Germinal center (tissue), 1 donor: Measurements from ENCODE around the gene PRDM5.
"Not testable (repeated sequence)": the region's sequence is repeated elsewhere in the genome, so short reads cannot be mapped to it uniquely, and the experiment has no call there.

Experiments used
- DNase-seq: peaks from one replicate; pipeline ENCODE4 v3.0.0; 2012; ENCODE audit warnings: mixed read lengths, low spot score

Gene PRDM5

GRCh38 chr4:120703908-120704307 lies 218.6 kb downstream of the PRDM5 start:
- DNase-seq = no peak

- DNase-seq = no peak
These were observed 223.2 kb downstream of the PRDM5 start for GRCh38 chr4:120699354-120699753.

- DNase-seq = no peak
These were observed 227.6 kb downstream of the PRDM5 start for GRCh38 chr4:120694973-120695372.

- DNase-seq = no peak
These were observed 228.7 kb downstream of the PRDM5 start for GRCh38 chr4:120693816-120694215.

GRCh38 chr4:120692964-120693363 lies 229.6 kb downstream of the PRDM5 start:
- no peak for DNase-seq

- DNase-seq = no peak
These were observed 231.0 kb downstream of the PRDM5 start for GRCh38 chr4:120691536-120691935.

GRCh38 chr4:120691106-120691505 lies 231.4 kb downstream of the PRDM5 start:
- no peak for DNase-seq

- no peak for DNase-seq
These were observed 233.7 kb downstream of the PRDM5 start for GRCh38 chr4:120688791-120689190.

GRCh38 chr4:120685756-120686278 lies 236.7 kb downstream of the PRDM5 start:
- DNase-seq = no peak

- DNase-seq = no peak
These were observed 238.5 kb downstream of the PRDM5 start for GRCh38 chr4:120683897-120684540.

GRCh38 chr4:120682981-120683380 lies 239.5 kb downstream of the PRDM5 start:
- DNase-seq = no peak

GRCh38 chr4:120680647-120681228 lies 241.8 kb downstream of the PRDM5 start:
- DNase-seq = no peak

GRCh38 chr4:120673696-120674095 lies 248.8 kb downstream of the PRDM5 start:
- no peak for DNase-seq

- no peak for DNase-seq
These were observed 249.9 kb downstream of the PRDM5 start for GRCh38 chr4:120672558-120673147.

- no peak for DNase-seq
These were observed 250.4 kb downstream of the PRDM5 start for GRCh38 chr4:120672076-120672475.

- no peak for DNase-seq
These were observed 251.0 kb downstream of the PRDM5 start for GRCh38 chr4:120671538-120671937.

- no peak for DNase-seq
These were observed 255.4 kb downstream of the PRDM5 start for GRCh38 chr4:120667102-120667501.

- DNase-seq = no peak
These were observed 257.7 kb downstream of the PRDM5 start for GRCh38 chr4:120664851-120665250.

- DNase-seq = no peak
These were observed 262.8 kb downstream of the PRDM5 start for GRCh38 chr4:120659616-120660170.

GRCh38 chr4:120658772-120659171 lies 263.8 kb downstream of the PRDM5 start:
- DNase-seq = no peak

- no peak for DNase-seq
These were observed 268.5 kb downstream of the PRDM5 start for GRCh38 chr4:120653804-120654573.

GRCh38 chr4:120648336-120648735 lies 274.2 kb downstream of the PRDM5 start:
- not testable (repeated sequence) for DNase-seq
